Raji (cell line): ENCODE results near the gene NEDD1.

ENCODE experiments used
- POLR2A ChIP-seq: IDR thresholded peaks from 2 replicates; pipeline ENCODE4 v1.6.1; 2011; ENCODE audit warnings: low read depth, low read length, control low read depth; ENCODE audit not compliant: insufficient read depth

NEDD1 gene, protein sequence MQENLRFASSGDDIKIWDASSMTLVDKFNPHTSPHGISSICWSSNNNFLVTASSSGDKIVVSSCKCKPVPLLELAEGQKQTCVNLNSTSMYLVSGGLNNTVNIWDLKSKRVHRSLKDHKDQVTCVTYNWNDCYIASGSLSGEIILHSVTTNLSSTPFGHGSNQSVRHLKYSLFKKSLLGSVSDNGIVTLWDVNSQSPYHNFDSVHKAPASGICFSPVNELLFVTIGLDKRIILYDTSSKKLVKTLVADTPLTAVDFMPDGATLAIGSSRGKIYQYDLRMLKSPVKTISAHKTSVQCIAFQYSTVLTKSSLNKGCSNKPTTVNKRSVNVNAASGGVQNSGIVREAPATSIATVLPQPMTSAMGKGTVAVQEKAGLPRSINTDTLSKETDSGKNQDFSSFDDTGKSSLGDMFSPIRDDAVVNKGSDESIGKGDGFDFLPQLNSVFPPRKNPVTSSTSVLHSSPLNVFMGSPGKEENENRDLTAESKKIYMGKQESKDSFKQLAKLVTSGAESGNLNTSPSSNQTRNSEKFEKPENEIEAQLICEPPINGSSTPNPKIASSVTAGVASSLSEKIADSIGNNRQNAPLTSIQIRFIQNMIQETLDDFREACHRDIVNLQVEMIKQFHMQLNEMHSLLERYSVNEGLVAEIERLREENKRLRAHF

GRCh38 chr12:96906849-96907670, at the start of gene NEDD1:
Gene NEDD1 (plus strand): TSS chr12:96907257. CDS start chr12:96909760, 2,503 bp downstream.
- TF ChIP-seq POLR2A, result peak; percentile 79

GRCh38 chr12:96858162-96858561, 48.9 kb upstream of the NEDD1 start:
- TF ChIP-seq POLR2A, result no peak

DNA sequence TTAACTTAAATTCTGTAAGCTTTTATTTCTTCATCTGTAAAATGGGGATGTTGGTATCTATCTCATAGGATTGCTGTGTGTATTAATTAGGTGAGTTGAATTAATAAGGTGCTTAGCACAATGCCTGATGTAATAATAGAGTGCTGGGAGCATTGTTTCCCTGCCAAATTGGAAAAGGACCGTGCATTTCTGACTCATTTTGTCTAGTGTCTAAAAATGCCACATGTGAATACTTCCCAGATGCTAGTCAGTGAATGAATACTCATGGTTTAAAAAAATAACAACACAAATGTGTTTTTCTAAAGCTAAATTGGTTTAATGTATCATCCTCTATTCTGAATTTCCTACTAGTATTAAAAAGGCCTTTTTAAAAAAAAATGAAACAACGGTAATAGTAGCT, 45.4 kb upstream of the NEDD1 start:
- no peak for TF ChIP-seq POLR2A

GRCh38 chr12:96862326-96862725, 44.7 kb upstream of the NEDD1 start:
- no peak for TF ChIP-seq POLR2A

DNA sequence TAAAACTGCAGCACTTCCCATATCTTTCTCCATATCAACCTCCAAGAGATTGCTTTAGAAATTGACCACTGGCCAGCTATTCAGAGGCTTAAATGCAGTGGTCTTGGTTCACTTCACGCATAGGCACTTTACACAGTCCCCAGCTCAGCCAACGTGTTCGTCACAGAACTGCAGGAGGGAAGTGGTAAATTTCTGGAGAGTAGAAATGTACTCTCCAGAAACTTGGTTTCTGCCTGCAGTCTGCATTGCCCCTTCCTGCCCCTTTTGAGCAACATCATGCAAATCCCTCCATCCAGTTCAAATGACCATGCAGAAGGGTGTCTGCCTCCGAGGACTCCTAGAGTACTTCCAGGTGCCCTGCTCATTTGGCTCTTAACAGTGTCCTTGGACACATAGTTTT, 42.7 kb upstream of the NEDD1 start:
- no peak for TF ChIP-seq POLR2A

DNA sequence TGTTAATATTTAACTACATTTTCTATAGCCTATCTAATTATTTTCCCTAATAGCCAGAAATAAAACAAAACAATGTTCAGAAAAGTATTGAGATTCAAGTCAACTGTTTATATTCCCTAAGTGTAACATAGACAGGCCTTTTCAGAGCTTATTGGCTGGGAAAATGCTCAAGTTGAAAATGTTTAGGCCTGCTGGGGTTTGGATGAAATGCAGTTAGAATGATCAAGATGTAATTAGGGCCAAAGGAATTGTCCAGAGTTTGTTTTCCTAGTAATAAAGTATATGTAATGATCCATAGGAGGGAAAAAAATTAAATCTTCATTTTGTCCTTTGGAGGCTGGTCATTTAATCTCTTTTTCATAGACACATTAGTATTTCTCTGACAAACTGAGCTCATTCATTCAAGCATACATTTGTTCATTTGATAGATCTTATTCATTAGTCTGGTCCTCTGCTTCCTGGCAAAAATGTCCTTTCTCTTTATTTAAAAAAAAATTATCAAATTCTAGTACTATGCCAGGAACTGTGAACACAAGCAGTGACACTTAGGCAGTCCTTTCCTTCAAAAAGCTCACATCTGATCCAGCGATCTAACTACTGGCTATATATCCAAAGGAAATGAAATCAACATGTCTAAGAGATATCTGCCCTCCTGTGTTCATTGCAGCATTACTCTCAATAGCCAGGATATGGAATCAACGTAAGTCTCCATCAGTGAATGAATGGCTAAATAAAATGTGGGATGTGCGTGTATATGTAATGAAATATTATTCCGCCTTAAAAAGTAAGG, 40.1 kb upstream of the NEDD1 start:
- TF ChIP-seq POLR2A, result no peak

GRCh38 chr12:96870946-96871345, 36.1 kb upstream of the NEDD1 start:
- TF ChIP-seq POLR2A, result no peak

DNA sequence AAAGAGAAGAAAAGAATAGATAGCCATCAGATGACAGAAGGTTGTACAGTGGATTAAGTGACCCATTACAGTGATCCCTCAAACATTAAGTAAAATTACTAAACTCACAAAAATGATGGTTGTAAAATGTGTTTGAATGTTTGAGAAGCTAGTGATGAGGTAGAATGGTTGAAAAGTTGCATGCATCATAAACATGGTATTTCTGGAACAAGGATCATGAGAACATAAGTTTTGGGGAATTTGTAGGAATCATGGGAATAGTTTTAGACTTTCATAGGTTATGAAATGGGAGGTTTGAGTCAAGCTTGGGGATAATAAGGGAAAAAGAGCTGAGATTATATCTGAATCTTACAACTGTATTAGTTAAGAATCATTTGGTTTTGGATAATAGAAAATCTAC, 34.1 kb upstream of the NEDD1 start:
- TF ChIP-seq POLR2A, result no peak

GRCh38 chr12:96874211-96874610, 32.8 kb upstream of the NEDD1 start:
- no peak for TF ChIP-seq POLR2A

DNA sequence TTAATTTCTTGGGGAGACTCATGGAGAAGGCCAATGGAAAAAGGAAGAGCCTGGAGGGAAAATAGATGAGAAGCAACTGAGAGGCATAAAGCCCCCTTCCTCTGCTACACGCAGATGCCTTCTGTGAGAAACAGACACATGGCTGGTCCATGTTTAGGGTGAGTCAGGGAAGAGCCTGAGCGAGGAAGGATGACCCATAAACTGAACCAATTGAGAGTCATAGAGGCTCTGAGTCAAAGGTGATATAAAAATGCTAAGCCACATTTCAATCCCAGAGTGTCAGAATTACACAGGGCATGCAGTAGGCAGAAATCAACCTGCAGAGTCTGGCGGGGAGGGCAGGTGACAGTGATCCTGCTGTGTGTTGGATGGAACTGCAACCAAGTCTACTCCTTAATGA, 30.1 kb upstream of the NEDD1 start:
- TF ChIP-seq POLR2A, result no peak

GRCh38 chr12:96878704-96879103, 28.4 kb upstream of the NEDD1 start:
- TF ChIP-seq POLR2A, result no peak

GRCh38 chr12:96879301-96879700, 27.8 kb upstream of the NEDD1 start:
- TF ChIP-seq POLR2A, result no peak

DNA sequence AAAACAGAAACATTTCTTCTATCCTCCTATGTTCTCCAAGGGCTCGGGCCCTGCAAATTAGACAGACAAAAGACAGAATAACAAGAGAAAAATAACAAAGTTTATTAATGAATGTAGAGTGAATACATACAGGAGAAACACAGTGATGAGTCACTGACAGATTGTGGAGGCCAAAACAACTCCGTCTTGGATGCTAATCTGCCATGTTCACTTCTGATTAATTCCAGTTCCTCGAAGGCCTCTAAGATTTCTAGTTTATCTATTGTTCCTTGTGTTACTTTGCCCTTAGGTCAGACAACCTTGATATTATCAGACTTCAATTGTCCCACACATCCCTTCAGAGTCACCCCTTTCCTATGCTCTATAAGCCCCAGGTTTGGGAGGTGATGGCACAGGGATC, 26.8 kb upstream of the NEDD1 start:
- no peak for TF ChIP-seq POLR2A

GRCh38 chr12:96881608-96882007, 25.4 kb upstream of the NEDD1 start:
- TF ChIP-seq POLR2A, result no peak

GRCh38 chr12:96882862-96883261, 24.2 kb upstream of the NEDD1 start:
- no peak for TF ChIP-seq POLR2A
